GM11168 (cell line): ENCODE data around the gene MTSS2.

ENCODE experiments used
- in situ Hi-C: fragments of 300-500 bp; cut with MboI; formaldehyde crosslinking; loops from one replicate; pipeline ENCODE4 v1.12.0; 2022; ENCODE audit warnings: low sequenced_read_pairs; ENCODE audit not compliant: unreplicated experiment

MTSS2 gene

DNA sequence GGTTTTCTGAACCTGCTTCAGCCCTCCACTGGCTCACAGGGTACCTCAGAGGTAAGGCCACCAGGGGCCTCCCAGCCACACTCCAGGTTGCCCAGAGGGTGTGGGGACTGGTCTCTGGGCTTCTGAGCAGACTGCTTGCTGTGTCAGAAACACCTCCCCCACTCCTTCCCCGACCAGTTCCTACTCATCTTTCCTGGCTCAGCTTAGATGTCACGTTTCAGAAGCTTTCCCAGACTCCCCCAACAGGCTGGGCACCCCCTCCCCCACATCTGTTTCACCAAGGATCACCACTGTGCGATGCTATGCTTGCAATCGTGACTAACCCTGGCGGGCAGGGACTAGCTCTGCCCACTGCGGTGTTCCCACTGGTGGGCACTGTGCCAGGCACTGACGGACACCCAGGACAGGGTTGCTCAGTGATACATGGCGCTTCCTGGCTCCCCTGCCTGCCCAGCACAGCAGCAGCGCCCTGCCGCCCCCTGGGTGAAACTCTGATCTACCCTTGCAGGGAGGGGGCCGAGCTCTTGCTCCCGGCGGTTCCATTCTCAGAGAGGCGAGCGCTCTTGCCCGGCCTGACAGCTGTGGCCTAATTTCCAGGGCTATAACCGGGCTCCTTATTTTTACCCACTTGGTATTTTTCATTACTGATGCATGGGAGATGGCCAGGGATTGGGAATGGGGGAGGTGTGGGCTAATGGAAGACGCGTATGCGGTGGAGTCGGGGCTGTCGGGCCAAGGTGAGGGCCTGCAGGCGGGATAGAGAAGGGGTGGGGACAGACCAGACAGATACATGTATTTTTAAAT is 29.4 kb upstream of the MTSS2 start:
- in situ Hi-C loops: no loop called here

DNA sequence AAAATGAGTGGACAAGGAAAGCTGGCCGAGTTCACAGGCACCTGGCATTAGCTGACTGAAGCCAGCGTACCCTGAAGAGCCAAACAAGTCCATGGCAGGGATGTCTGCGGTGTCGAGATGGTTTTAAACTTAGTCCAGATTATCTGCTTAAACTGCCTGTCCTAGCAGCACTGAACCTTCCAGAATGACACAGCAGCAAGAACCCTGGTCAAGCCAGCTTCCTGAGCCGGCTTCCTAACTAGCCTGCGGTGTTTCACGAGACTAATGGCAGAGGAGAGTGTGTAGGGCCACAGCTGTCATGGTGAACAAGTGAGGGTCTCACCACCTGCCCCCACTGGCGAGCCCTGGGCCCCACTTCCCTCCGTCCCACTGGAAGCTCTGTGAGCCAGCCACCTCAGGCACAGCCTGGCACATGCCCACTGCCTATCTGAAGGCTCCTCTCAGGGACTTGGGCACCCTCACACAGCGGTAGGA is 28.8 kb upstream of the MTSS2 start:
- in situ Hi-C loops: no loop called here

DNA sequence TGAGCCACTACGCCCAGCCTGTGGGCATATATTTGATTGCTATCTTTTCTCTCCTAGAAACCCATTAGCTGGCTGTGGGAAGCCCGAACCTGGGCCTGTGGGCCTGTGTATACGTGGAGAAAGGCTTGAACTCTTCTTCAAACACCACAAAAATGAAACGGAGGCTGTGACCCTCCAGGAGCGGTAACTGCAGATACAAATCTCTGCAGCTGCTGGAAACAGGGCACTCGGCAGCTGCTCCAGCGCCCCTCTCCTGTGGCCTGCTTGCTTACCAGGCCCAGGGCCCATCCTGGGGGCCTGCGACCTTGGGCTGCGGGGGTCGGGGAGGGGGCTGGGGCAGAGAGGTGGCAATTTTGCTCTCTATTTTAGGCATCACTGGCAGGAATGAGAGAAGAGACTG is 28.0 kb upstream of the MTSS2 start:
- in situ Hi-C loops: no loop called here

- in situ Hi-C loops: no loop called here
These were observed 27.5 kb upstream of the MTSS2 start for GRCh38 chr16:70713342-70713741.

DNA sequence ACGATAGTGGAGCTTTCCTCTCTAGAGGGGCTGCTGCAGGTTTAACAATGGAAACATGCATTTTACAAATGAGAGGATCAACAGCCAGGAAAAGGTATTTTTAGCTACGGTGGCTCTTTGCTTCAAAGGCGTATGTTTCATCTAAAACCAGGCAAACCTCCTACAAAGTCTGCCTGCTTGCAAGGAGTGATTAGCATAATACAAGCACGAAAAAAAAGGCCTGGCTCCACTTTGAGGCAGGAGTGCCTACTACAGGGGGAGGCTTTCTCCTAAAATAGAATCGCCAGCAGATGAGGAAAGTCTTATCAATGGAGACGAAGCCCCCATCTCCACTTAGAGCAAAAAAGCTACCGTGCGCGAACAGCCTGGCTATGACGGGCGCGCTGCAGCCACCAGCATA is 27.1 kb upstream of the MTSS2 start:
- in situ Hi-C loops: no loop called here

GRCh38 chr16:70712359-70712758 is 26.5 kb upstream of the MTSS2 start:
- in situ Hi-C loops: no loop called here

- in situ Hi-C loops: no loop called here
These were observed 25.6 kb upstream of the MTSS2 start for GRCh38 chr16:70711211-70712031.

DNA sequence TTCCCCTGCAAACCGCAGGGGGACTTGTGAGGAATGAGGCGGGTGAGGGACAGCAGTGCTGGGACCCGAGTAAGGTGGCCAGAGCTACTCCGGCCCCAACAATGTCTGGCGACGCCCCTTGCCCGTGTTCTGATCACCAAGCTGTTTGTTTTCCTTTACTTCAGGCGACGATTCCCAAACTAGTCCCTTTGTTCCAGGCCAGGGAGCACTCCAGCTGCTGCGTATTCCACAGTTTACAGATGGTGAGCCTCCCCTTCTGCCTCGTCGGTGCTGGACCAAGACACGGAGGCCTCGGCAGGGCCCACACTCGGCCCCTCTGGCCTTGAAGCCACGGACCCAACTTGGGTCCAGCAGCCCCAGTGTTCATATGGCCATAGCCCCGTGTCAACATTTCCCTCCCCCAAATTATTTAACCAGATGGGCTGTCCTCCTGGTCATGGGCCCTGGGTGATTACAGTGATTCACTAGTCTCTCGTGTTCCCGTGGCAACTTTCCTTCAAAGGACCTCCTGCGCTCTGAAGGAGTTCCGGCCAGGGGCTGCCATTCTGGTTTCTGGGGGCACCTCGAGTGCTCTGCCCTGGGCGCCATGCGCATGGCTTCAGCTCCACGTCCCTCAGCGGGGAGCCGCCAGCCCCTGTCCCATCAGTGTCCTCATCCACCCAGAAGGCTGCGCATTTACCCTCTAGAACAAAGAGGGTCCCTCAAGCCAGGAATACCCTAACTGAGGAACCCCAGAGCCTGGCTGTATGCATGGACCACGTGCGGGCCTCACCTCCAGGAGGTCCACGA is 24.8 kb upstream of the MTSS2 start:
- in situ Hi-C loops: no loop called here

DNA sequence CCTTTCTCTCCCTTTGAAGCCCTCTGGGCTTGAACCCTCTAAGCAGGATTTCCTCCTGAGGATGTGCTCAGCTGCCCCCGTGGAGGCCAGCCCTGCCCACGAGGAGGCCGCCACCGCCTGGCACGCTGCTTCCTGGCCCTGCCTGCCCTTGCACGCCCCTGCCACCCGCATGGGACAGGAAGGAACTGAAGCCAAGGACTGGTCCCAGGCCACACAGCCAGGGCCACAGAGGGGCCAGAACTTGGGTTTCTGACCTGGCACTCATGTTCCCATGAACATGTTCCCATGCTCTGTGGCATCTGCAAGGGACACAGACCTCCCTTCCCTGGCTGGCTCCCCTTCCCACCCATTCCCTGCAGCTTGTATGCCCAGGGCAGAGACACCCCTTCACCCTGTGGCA is 24.1 kb upstream of the MTSS2 start:
- in situ Hi-C loops: no loop called here

DNA sequence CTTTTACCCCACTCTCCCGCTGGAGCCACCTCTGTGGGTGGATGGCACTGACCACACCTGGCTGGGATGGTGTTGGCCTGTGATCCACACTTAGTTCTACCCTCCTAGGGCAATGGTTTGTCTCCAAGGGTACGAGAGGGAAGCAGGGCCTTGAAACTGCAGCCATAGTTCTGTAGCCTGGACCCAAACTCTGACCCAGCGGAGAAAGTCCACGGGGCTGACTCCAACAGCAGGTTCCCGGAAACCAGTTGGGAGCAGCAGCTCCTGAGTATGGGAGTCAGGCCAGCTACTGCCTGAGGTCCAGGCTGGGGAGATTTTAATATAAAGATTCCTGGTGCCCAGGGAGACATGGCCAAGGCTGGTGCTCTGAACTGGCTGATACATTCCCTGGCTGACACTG is 23.6 kb upstream of the MTSS2 start:
- in situ Hi-C loops: no loop called here

GRCh38 chr16:70708366-70709246 is 22.8 kb upstream of the MTSS2 start:
- in situ Hi-C loops: no loop called here

DNA sequence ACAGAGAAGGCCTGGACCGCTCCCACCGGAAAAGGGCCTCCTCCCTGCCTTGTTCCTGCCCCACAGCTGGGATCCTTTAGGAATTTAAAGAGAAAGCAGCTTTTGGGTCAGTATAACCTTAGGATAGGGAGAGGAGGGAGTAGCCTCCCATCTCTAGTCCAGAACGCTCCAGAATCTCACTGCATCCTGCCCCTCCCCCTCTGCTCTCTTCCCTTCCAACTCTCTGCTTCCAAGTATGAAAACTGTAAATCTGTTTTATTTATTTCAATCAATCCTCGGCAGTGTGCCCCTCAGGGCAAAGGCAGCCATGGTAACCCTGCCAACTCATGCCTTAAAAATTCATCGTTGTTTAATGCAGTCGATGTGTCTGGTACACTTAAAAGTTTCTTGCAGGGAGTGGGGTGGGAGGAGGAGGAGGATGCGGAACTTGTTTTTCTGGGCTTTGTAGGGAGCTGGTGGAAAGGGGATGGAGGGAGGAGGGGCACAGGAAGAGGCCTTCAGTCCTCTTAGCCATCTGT is 21.2 kb upstream of the MTSS2 start:
- in situ Hi-C loops: no loop called here

- in situ Hi-C loops: no loop called here
These were observed 19.2 kb upstream of the MTSS2 start for GRCh38 chr16:70705056-70705455.

DNA sequence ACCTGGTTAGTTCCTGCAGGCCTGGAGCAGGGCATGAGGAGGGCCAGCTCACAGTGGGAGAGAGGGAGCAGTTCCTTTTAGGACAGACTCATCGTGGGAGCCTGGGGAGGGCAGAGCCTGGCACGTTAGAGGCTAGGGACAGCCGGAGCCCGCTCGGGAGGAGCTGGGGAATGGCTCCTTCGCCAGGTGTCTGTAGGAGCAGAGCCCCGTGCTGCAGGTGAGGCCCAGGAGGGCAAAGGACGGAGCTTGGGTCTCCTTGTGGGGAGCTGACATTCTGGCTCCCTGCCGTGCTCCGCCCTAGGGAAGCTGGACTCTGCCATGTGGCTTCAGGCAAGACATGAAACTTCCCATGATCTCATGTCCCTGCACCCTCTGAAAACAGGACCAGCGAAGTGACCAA is 18.7 kb upstream of the MTSS2 start:
- in situ Hi-C loops: no loop called here

DNA sequence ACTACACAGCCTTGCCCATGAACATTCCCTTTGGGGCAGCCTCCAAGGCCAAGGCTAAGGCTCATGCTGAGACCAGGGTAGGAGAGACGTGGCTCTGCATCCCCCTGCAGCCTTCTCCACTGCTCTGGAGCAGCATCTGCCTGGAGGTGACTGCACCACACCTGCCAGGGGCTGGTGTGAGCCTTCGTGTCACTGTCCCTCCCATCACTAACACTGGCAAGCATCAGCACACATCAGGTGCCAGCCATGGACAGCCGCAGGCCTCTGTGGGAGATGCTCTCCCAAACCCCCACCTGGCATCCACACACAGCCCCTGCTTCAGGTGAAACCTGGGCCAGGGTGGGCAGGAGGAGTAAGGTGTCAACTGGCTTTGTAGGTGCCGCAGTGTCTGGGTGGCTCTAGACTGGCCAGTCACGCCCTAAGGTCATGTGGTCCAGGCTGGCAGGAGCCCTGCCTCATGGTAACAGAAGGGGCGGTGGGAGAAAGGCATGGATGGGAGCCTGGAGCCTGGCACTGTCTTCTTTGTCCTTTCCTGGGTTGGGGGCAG is 18.1 kb upstream of the MTSS2 start:
- in situ Hi-C loops: no loop called here

DNA sequence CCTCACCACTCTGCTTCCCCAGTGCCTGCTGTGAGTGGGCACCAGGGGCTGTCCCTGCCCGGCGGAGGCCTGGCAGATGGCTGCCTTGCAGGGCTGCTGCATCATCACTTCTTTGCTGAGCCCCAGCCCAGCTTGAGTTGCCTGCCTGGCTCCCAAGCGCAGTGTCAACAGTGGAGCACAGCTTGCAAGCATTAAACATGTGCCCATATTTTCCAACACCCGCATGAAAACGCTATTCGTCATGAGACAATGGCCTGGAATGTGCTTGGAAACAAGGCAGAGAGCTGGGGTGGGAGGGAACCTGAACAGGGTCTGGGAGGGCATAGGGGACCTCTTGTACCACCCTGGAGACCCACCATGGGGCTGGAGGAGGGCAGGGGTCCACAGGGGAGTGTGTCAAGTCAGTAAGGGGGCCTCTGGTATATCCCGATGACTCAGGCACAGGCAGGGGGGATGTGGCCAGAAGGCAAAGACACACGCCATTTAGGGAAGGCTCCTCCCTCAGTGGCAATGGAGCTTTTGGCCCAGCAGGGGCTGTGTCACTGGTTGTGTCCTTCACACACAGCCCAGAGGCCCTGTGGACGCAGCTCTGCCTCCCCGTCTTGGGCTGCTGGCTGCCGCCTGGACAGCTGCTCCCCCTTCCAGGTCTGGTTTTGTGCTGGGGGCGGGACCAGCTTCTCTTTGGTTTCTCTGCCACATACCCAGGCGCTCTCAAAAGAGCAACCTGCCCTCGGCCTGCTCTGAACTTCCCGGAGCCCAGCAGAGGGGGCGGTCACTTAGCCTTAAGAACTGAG is 17.4 kb upstream of the MTSS2 start:
- in situ Hi-C loops: no loop called here

GRCh38 chr16:70702624-70703023 is 16.8 kb upstream of the MTSS2 start:
- in situ Hi-C loops: no loop called here

- in situ Hi-C loops: no loop called here
These were observed 16.1 kb upstream of the MTSS2 start for GRCh38 chr16:70701998-70702397.

GRCh38 chr16:70701596-70701995 is 15.7 kb upstream of the MTSS2 start:
- in situ Hi-C loops: no loop called here
